GM19463 (cell line): ENCODE data around the gene RUNX1.

Experiments
- ATAC-seq: cut with Tn5 transposase; IDR thresholded peaks from one replicate; pipeline ENCODE4 v1.9.1; 2021; ENCODE audit warnings: mild to moderate bottlenecking, moderate library complexity; ENCODE audit not compliant: unreplicated experiment

Gene RUNX1

DNA sequence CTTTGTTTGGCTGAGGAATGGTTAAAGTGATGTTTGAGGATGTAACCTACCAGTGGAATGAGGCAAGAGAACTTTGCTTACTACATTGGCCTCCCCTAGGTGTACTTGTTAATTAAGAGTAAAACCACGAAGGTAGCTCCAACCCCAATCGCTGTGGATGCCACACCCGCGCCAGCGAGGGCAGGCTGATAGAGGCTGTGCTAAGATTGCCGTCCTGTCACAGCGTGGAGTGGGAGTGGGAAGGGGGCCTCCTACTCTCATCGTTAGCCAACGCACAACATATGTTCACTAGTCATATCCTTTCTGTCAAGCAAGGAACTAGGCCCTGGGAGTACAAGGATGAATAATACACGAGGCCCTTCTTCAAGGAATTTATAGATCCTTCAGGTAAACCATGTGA lies 99.6 kb downstream of the RUNX1 start:
- no peak for ATAC-seq

- ATAC-seq: no peak
Measured at GRCh38 chr21:34949030-34949429, 100.1 kb downstream of the RUNX1 start.

DNA sequence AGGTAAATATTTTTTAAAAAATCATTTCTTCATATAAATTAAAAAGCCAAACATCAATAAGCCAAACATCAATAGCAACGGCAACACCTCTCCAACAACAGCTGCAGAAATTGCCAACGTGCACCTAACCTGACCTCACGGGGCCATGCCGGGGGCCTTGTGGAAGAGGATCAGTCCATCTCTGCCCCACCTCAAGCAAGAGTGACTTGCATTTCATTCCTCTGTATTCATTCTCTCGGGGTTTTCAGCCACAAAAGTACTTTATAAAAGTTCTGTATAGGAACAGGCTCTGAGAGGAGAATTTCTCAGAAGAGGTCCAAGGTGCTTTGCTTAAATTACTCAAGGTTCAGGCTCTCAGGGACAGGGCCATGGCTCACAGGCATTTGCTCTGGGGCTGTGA lies 100.9 kb downstream of the RUNX1 start:
- no peak for ATAC-seq

DNA sequence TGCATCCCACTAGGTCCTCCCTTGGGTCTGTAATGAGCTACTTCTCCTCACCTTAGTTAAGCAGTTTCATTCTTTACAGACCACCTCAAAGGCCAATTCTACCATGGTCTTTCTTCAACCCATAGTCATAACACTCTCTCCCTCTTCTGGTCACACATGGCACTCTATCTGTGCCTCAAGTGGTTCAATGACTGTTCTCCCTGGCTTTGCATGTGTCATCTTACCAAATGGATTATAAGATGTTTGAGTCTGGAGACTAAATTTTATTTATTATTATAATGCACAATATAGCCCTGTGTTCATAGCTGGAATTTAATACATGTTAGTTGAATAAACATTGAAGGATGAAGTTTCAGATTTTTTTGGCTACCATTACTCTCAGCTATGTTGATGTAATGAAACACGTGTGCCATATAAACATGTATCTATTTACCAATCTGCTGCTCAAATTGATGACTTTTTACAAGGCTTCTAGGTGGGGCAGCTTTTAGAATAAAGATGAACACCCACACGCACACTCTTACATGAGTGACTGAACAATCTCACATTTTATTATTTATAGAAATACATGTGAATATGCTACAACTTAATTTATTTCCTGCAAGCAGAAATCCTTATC lies 102.1 kb downstream of the RUNX1 start:
- ATAC-seq: no peak

- ATAC-seq: no peak
Measured at GRCh38 chr21:34946385-34946840, 102.7 kb downstream of the RUNX1 start.

- ATAC-seq: no peak
Measured at GRCh38 chr21:34945288-34945687, 103.8 kb downstream of the RUNX1 start.

GRCh38 chr21:34944015-34944755 lies 104.9 kb downstream of the RUNX1 start:
- no peak for ATAC-seq

- ATAC-seq: no peak
Measured at GRCh38 chr21:34942911-34943310, 106.2 kb downstream of the RUNX1 start.

- ATAC-seq: no peak
Measured at GRCh38 chr21:34941162-34941561, 107.9 kb downstream of the RUNX1 start.

DNA sequence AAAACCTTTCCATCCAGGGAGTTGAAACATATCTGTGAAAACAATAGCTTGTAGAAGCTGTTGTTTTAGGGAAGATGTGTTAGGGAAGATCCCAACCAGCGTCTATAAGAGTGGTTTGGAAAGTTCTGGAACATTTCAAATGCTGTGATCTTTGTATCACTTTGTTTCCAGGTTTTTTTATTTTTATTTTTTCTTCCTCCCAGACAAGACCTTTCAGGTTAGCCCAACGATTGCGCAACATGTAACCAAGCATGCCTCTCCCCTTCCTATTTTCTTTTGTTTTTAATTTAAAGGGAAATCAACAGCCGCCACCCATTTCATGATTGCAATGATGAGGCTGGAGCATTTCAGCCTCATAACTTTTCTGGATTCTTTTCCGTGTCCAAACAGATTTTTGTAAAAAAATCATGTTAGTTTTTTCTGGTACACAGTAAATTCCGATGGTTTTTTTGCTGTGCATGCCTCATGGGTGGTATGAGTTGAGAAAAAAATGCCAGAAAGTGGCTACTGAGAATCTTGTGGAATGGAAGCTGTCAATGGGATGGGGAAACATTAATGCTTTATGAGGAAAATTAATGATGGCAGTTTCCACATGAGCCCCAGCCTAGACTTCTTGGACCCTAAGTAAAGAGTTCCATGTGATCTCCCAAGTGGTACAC lies 109.3 kb downstream of the RUNX1 start:
- no peak for ATAC-seq

DNA sequence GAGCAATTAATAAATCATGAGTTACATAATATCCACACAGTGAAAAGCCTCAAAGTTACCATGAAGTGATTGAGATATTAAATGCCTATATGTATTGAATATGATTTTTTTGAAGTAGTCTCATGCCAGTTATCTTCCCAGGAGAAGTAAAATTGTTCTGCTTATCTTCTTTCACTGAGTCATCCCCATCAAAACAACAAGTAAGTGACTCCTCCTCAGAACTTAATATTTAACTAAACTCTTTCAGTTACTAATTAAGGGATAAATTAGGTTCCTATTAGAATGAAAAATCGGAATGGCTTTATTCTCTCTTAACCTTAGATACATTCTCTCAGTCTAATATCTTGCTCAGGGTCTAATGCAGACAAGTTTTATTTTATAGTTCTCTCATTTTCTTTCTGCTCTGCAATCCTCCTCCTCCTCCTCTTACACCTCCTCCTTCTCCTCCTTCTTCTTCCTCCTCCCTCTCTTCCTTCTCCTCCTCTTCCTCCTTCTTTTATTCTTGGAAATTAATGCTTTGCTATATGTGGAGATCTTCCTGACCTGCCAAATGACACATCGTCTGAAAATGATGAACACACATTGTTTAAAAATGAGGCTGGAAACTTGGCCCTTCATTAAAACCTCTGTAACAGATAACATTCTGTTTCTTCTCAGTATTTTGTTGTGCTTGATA lies 110.9 kb downstream of the RUNX1 start:
- ATAC-seq: no peak

DNA sequence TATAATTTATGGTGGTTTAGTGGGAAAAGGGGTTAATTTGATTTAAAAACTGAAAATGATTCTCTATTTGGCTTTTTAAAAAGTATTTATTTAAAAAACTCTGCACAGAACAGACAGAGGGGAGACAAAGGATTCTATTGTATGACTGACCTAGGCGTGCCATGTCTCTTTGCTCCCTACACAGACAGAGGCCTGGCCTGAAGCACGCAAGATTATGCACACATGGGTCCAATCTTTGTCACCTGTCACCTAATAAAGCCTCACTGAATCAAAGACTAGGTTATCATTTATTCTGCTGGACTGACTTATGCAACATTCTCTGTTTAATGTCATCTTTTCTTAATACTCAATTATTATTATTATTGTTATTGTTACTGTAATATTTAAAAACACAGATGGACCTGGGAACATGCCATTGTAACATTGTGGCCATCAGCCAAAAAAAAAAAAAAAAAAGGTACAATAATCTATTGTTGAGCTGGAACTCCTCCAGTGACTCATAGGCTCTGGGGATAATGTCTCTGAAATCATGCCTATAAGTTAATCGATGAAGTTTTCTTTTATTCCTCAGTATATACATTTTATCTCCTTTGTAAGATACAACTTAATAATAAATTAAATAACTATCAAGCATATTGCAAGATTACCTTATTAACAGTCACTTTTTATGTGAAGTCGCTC lies 112.1 kb downstream of the RUNX1 start:
- no peak for ATAC-seq

GRCh38 chr21:34936371-34936789 lies 112.7 kb downstream of the RUNX1 start:
- no peak for ATAC-seq

GRCh38 chr21:34935898-34936297 lies 113.2 kb downstream of the RUNX1 start:
- no peak for ATAC-seq

DNA sequence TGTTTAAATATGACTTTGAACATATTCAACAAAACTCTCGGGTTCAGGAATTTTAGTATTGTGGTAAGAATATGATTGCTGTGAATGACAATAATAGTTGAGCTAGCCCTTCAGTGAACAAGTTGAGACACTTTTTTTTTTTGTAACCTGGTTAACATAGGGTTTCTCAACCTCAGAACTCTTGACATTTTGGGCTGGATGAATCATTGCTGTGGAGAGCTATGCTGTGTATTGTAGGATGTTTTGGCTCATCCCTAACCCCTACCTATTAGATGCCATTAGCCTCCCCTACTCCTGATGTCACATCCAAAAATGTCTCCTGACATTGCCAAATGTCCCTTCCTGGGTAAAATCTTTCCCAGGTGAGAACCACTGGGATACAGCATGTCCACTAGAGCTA lies 113.7 kb downstream of the RUNX1 start:
- no peak for ATAC-seq

GRCh38 chr21:34934350-34934749 lies 114.8 kb downstream of the RUNX1 start:
- no peak for ATAC-seq

- peak; percentile 50 for ATAC-seq
Measured at GRCh38 chr21:34933609-34934335, 115.3 kb downstream of the RUNX1 start.

- ATAC-seq: no peak
Measured at GRCh38 chr21:34932233-34932632, 116.9 kb downstream of the RUNX1 start.

GRCh38 chr21:34930971-34931370 lies 118.1 kb downstream of the RUNX1 start:
- ATAC-seq: no peak

DNA sequence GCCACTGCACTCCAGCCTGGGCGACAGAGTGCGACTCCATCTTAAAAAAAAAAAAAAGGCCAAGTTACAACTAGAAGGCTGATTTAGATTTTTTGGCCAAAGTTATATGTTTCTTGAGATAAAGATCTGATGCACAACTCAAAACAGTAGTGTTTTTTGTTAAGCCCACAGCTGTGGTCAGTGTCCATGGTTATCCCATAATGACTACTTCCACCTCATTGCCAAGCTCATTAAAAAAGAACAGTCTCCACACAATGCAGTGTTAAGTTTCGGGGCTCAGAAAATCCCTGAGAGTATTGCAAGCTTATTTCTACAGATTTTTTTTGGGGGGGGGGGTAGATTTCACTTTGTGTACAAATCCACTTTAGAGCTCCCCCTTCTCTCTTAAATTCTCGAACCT lies 120.5 kb downstream of the RUNX1 start:
- ATAC-seq: no peak
